Measurements from ENCODE around the gene PBX3. TPM values are rescaled to one million over a fixed set of nuclear protein-coding genes. Genes with fewer than 3 reads are reported as not detected.

Gene PBX3
- total and polyA plus RNA-seq, 9 of the 15 experiments (the other 6 are each of a cell fraction or from before 2014, with no cell fraction given), result 0.14 to 5.8 (median 0.92) TPM

GRCh38 chr9:125746017-125746773 lies 978 bp upstream of the PBX3 start (continued):
- TF ChIP-seq CAMTA2 (CRISPR knock-in tag; conservative IDR thresholded peaks at IDR 0.05) (no peak), TAF7 (tag; IDR thresholded peaks at IDR 0.05) (no peak), C11orf30 (IDR thresholded peaks at IDR 0.05; ENCODE audit: low read depth) (no peak), GMEB1 (CRISPR knock-in tag; IDR thresholded peaks at IDR 0.05) (no peak), NFE2 (IDR thresholded peaks at IDR 0.05; ENCODE audit: low read depth) (no peak), CREBBP (IDR thresholded peaks at IDR 0.05; ENCODE audit: low read depth, low read length) (no peak), CHD2 (IDR thresholded peaks at IDR 0.05; ENCODE audit: low read depth, low read length) (no peak), SRSF7 (optimal IDR thresholded peaks at IDR 0.05; ENCODE audit: low read depth, low read length) (no peak), NONO (IDR thresholded peaks at IDR 0.05; ENCODE audit: low read depth in 2 of 2, low read length in 1 of 2) (0 out of 4 replicates have a peak, but pooled peaks of 1 of the 2 experiments have one; percentile 6)
- TF ChIP-seq, protein P1, sequence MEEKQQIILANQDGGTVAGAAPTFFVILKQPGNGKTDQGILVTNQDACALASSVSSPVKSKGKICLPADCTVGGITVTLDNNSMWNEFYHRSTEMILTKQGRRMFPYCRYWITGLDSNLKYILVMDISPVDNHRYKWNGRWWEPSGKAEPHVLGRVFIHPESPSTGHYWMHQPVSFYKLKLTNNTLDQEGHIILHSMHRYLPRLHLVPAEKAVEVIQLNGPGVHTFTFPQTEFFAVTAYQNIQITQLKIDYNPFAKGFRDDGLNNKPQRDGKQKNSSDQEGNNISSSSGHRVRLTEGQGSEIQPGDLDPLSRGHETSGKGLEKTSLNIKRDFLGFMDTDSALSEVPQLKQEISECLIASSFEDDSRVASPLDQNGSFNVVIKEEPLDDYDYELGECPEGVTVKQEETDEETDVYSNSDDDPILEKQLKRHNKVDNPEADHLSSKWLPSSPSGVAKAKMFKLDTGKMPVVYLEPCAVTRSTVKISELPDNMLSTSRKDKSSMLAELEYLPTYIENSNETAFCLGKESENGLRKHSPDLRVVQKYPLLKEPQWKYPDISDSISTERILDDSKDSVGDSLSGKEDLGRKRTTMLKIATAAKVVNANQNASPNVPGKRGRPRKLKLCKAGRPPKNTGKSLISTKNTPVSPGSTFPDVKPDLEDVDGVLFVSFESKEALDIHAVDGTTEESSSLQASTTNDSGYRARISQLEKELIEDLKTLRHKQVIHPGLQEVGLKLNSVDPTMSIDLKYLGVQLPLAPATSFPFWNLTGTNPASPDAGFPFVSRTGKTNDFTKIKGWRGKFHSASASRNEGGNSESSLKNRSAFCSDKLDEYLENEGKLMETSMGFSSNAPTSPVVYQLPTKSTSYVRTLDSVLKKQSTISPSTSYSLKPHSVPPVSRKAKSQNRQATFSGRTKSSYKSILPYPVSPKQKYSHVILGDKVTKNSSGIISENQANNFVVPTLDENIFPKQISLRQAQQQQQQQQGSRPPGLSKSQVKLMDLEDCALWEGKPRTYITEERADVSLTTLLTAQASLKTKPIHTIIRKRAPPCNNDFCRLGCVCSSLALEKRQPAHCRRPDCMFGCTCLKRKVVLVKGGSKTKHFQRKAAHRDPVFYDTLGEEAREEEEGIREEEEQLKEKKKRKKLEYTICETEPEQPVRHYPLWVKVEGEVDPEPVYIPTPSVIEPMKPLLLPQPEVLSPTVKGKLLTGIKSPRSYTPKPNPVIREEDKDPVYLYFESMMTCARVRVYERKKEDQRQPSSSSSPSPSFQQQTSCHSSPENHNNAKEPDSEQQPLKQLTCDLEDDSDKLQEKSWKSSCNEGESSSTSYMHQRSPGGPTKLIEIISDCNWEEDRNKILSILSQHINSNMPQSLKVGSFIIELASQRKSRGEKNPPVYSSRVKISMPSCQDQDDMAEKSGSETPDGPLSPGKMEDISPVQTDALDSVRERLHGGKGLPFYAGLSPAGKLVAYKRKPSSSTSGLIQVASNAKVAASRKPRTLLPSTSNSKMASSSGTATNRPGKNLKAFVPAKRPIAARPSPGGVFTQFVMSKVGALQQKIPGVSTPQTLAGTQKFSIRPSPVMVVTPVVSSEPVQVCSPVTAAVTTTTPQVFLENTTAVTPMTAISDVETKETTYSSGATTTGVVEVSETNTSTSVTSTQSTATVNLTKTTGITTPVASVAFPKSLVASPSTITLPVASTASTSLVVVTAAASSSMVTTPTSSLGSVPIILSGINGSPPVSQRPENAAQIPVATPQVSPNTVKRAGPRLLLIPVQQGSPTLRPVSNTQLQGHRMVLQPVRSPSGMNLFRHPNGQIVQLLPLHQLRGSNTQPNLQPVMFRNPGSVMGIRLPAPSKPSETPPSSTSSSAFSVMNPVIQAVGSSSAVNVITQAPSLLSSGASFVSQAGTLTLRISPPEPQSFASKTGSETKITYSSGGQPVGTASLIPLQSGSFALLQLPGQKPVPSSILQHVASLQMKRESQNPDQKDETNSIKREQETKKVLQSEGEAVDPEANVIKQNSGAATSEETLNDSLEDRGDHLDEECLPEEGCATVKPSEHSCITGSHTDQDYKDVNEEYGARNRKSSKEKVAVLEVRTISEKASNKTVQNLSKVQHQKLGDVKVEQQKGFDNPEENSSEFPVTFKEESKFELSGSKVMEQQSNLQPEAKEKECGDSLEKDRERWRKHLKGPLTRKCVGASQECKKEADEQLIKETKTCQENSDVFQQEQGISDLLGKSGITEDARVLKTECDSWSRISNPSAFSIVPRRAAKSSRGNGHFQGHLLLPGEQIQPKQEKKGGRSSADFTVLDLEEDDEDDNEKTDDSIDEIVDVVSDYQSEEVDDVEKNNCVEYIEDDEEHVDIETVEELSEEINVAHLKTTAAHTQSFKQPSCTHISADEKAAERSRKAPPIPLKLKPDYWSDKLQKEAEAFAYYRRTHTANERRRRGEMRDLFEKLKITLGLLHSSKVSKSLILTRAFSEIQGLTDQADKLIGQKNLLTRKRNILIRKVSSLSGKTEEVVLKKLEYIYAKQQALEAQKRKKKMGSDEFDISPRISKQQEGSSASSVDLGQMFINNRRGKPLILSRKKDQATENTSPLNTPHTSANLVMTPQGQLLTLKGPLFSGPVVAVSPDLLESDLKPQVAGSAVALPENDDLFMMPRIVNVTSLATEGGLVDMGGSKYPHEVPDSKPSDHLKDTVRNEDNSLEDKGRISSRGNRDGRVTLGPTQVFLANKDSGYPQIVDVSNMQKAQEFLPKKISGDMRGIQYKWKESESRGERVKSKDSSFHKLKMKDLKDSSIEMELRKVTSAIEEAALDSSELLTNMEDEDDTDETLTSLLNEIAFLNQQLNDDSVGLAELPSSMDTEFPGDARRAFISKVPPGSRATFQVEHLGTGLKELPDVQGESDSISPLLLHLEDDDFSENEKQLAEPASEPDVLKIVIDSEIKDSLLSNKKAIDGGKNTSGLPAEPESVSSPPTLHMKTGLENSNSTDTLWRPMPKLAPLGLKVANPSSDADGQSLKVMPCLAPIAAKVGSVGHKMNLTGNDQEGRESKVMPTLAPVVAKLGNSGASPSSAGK (IDR thresholded peaks at IDR 0.05), result peak; percentile 98
- TF ChIP-seq, protein P2, sequence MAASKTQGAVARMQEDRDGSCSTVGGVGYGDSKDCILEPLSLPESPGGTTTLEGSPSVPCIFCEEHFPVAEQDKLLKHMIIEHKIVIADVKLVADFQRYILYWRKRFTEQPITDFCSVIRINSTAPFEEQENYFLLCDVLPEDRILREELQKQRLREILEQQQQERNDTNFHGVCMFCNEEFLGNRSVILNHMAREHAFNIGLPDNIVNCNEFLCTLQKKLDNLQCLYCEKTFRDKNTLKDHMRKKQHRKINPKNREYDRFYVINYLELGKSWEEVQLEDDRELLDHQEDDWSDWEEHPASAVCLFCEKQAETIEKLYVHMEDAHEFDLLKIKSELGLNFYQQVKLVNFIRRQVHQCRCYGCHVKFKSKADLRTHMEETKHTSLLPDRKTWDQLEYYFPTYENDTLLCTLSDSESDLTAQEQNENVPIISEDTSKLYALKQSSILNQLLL (CRISPR knock-in tag; IDR thresholded peaks at IDR 0.05; ENCODE audit: borderline replicate concordance), result 0 out of 2 replicates have a peak, but pooled peaks have one; percentile 6
